Transverse colon (tissue), 4 donors: Measurements from ENCODE around the gene SMIM31. TPM values are rescaled to one million over a fixed set of nuclear protein-coding genes. Genes with fewer than 3 reads are reported as not detected.

Experiments used
- DNase-seq: peaks from one replicate; pipeline ENCODE4 v3.0.0-alpha.2; 2019
- H3K27ac ChIP-seq, 4 donors: fragments of 200-600 bp; sonication (generic); 2 replicates each; pipeline ENCODE4 v1.5.1; 2016 to 2018; ENCODE audit warnings: inconsistent platforms in 4 of 4
- H3K27me3 ChIP-seq: fragments of 200-600 bp; sonication (generic); 2 replicates; pipeline ENCODE4 v1.5.1; 2017; ENCODE audit warnings: inconsistent platforms
- H3K36me3 ChIP-seq, 4 donors: fragments of 200-600 bp; sonication (generic); 2 replicates each; pipeline ENCODE4 v1.5.1; 2017 to 2019; ENCODE audit warnings: inconsistent platforms in 4 of 4
- H3K4me1 ChIP-seq, 4 donors: fragments of 200-600 bp; sonication (generic); 2 replicates each; pipeline ENCODE4 v1.5.1; 2017 to 2020; ENCODE audit warnings: inconsistent platforms in 4 of 4
- H3K4me3 ChIP-seq, 4 donors: fragments of 200-600 bp; sonication (generic); 1 replicate in 1 of 4; 2 replicates in 3 of 4; pipeline versions ENCODE4 v1.5.1 to v1.6.1; 2017 to 2019; ENCODE audit warnings: inconsistent platforms in 4 of 4
- H3K9me3 ChIP-seq, 2 donors: fragments of 200-600 bp; sonication (generic); 2 replicates each; pipeline ENCODE4 v1.5.1; 2017 to 2019; ENCODE audit warnings: inconsistent platforms in 2 of 2
- CTCF ChIP-seq, 5 experiments: fragments of 200-600 bp in 3 of 5; fragments of 450-650 bp in 2 of 5; sonication (generic) in 3 of 5; IDR thresholded peaks; 1 replicate in 2 of 5; 2 replicates in 3 of 5; pipeline ENCODE4 v1.5.1; 2016 to 2017; ENCODE audit warnings: antibody characterized with exemption in 5 of 5, inconsistent platforms in 3 of 5, mild to moderate bottlenecking in 2 of 5, moderate library complexity in 1 of 5
- EP300 ChIP-seq: sonication (generic); formaldehyde crosslinking; IDR thresholded peaks from one replicate; pipeline ENCODE4 v1.6.1; 2017; ENCODE audit warnings: antibody characterized with exemption, low read depth
- POLR2A ChIP-seq: fragments of 450-650 bp; IDR thresholded peaks from one replicate; pipeline ENCODE4 v1.6.1; 2016; ENCODE audit warnings: antibody characterized with exemption, mild to moderate bottlenecking, moderate library complexity
- POLR2AphosphoS5 ChIP-seq, 3 donors: sonication (generic); formaldehyde crosslinking; IDR thresholded peaks; one replicate each; pipeline ENCODE4 v1.6.1; 2016; ENCODE audit warnings: antibody characterized with exemption in 3 of 3
- WGBS, 2 donors: methylation state at CpG; one replicate each; pipeline ENCODE4 v1.1.5; 2018; ENCODE audit warnings: low coverage in 1 of 2; 5-methylcytosine and 5-hydroxymethylcytosine counted together
- in situ Hi-C, 4 donors: fragments of 200-750 bp; cut with MboI; loops; one replicate each; pipeline versions ENCODE4 v1.15.0 to v1.15.1; 2017; ENCODE audit warnings: low sequenced_read_pairs in 3 of 4, low pct_ligation_motif_present in 1 of 4, low pct_unique_long_range_greater_than_20kb in 1 of 4
- intact Hi-C: fragments of 100-400 bp; cut with DNase I; formaldehyde crosslinking; loops from one replicate; pipeline ENCODE4 v1.15.1; 2023; ENCODE audit warnings: low total_unique reads
- total RNA-seq, 4 donors: library from RNA; depleted of rRNA; stranded (reverse); fragments of >200 nt; gene quantifications; one replicate each; pipeline ENCODE4 v1.1.0, GENCODE V29; 2016

Gene SMIM31
- total RNA-seq, 4 donors from 2014 or later = 1.9 to 11.1 (median 6.2) TPM

GRCh38 chr4:164770010-164770724 lies 16.2 kb downstream of the SMIM31 start:
- in situ Hi-C loops = no loop called here
- intact Hi-C loops = no loop called here

GRCh38 chr4:164771088-164771487 lies 17.2 kb downstream of the SMIM31 start:
- no peak for DNase-seq
- 40 to 62% methylated on average over 3 to 5 of the region's 5 CpGs for WGBS, 2 donors
- intact Hi-C loops (no loop called here), in situ Hi-C loops (no loop called here)
- TF ChIP-seq EP300 = no peak
- no peak for TF ChIP-seq POLR2A
- no peak for TF ChIP-seq CTCF (IDR thresholded peaks at IDR 0.05)
- TF ChIP-seq POLR2AphosphoS5 (IDR thresholded peaks at IDR 0.05) = peak in 1 of 3 donors; percentile 19
- Histone ChIP-seq H3K27me3 (no peaks in the 10 kb centered on the region), H3K9me3 (no peaks in the 10 kb centered on the region), H3K4me3 (no peak overlapping the region), H3K36me3 (no peaks in the 10 kb centered on the region), H3K27ac (peak overlapping the region; percentile 24 to 39 (median 26)), H3K4me1 (peaks cover 0 to 24% (median 10%) of the 10 kb centered on the region in 4 donors)

More at GRCh38 chr4:164770010-164770724, 16.2 kb downstream of the SMIM31 start:
- H3K9me3 ChIP-seq = no peaks in the 10 kb centered on the region
- no peak overlapping the region for H3K4me3 ChIP-seq
- no peak for DNase-seq
- 46 to 50% methylated on average over 2 to 4 of the region's 4 CpGs for WGBS, 2 donors
- no peaks in the 10 kb centered on the region for H3K27me3 ChIP-seq
- no peaks in the 10 kb centered on the region for H3K36me3 ChIP-seq
- H3K27ac ChIP-seq = peak overlapping the region; percentile 24 to 39 (median 26)
- TF ChIP-seq POLR2AphosphoS5 (IDR thresholded peaks at IDR 0.05) = no peak
- no peak for TF ChIP-seq EP300
- no peak for TF ChIP-seq CTCF (IDR thresholded peaks at IDR 0.05)
- TF ChIP-seq POLR2A = no peak
- peaks cover 0 to 24% (median 8%) of the 10 kb centered on the region in 4 donors for H3K4me1 ChIP-seq

GRCh38 chr4:164772076-164772475 lies 18.1 kb downstream of the SMIM31 start:
- Histone ChIP-seq H3K9me3 (no peaks in the 10 kb centered on the region), H3K27ac (no peak overlapping the region), H3K36me3 (no peaks in the 10 kb centered on the region), H3K4me1 (peaks cover 0 to 24% (median 10%) of the 10 kb centered on the region in 4 donors), H3K27me3 (no peaks in the 10 kb centered on the region), H3K4me3 (no peak overlapping the region)
- 78 to 85% methylated on average over 3 to 7 of the region's 7 CpGs for WGBS, 2 donors
- in situ Hi-C loops = no loop called here
- intact Hi-C loops = no loop called here
- TF ChIP-seq POLR2A (no peak), CTCF (IDR thresholded peaks at IDR 0.05) (no peak), EP300 (no peak), POLR2AphosphoS5 (IDR thresholded peaks at IDR 0.05) (no peak)
- DNase-seq = no peak

GRCh38 chr4:164779080-164779479 lies 25.1 kb downstream of the SMIM31 start:
- intact Hi-C loops = no loop called here
- in situ Hi-C loops = loop anchor here in 2 of 4 donors (25.0 kb wide), 1 partner anchor 308 kb away; no protein-coding TSS in a partner anchor
- Histone ChIP-seq H3K36me3 (no peaks in the 10 kb centered on the region), H3K4me3 (no peak overlapping the region), H3K27me3 (no peaks in the 10 kb centered on the region), H3K9me3 (no peaks in the 10 kb centered on the region), H3K27ac (no peak overlapping the region), H3K4me1 (peaks cover 0 to 9% (median 5%) of the 10 kb centered on the region in 4 donors)
- no peak for DNase-seq
- TF ChIP-seq POLR2A = no peak
- TF ChIP-seq POLR2AphosphoS5 (IDR thresholded peaks at IDR 0.05) = no peak
- no peak for TF ChIP-seq EP300
- no peak for TF ChIP-seq CTCF (IDR thresholded peaks at IDR 0.05)
- 70 to 91% methylated on average over 7 of the region's 7 CpGs for WGBS, 2 donors
